Measurements from ENCODE around the gene PTPN5. TPM values are rescaled to one million over a fixed set of nuclear protein-coding genes. Genes with fewer than 3 reads are reported as not detected.
"Not testable (repeated sequence)": the region's sequence is repeated elsewhere in the genome, so short reads cannot be mapped to it uniquely, and the experiment has no call there.

Gene PTPN5
- total RNA-seq, 1 donor from 2014 or later: 27.5 TPM

DNA sequence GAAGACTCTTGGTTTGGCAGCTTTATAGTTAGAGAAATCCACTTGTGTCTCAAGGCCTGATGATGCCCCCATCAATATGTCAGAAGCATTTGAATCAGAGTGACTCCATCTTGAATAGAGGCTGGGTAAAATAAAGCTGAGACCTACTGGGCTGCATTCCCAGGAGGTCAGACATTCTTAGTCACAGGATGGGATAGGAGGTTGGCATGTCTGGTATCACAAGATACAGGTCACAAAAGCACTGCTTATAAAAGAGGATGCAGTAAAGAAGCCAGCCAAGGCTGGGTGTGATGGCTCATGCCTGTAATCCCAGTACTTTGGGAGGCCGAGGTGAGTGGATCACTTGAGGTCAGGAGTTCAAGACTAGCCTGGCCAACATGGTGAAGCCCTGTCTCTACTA, 109.6 kb downstream of the PTPN5 start:
- DNase-seq: not testable (repeated sequence)

Other genes with a start within 250 kb of the PTPN5 start
- 27.8 TPM for gene UEVLD, start 203.1 kb downstream of the PTPN5 start, total RNA-seq
- 0.62 TPM for gene MISFA, start 192.0 kb downstream of the PTPN5 start, total RNA-seq
- 11.2 TPM for gene SPTY2D1, start 157.5 kb downstream of the PTPN5 start, total RNA-seq
- 6.9 TPM for gene TMEM86A, start 93.0 kb downstream of the PTPN5 start, total RNA-seq
- gene IGSF22, start 65.6 kb downstream of the PTPN5 start, total RNA-seq: 0.16 TPM
- gene MRGPRX1, start 147.6 kb upstream of the PTPN5 start, total RNA-seq: not detected

All from occipital lobe (tissue), 2 donors.